Measurements from ENCODE around the gene TDRD5.
"Not testable (repeated sequence)": the region's sequence is repeated elsewhere in the genome, so short reads cannot be mapped to it uniquely, and the experiment has no call there.

The TDRD5 gene

GRCh38 chr1:179663810-179664209 is 72.2 kb downstream of the TDRD5 start:
- TF ChIP-seq, protein P1, sequence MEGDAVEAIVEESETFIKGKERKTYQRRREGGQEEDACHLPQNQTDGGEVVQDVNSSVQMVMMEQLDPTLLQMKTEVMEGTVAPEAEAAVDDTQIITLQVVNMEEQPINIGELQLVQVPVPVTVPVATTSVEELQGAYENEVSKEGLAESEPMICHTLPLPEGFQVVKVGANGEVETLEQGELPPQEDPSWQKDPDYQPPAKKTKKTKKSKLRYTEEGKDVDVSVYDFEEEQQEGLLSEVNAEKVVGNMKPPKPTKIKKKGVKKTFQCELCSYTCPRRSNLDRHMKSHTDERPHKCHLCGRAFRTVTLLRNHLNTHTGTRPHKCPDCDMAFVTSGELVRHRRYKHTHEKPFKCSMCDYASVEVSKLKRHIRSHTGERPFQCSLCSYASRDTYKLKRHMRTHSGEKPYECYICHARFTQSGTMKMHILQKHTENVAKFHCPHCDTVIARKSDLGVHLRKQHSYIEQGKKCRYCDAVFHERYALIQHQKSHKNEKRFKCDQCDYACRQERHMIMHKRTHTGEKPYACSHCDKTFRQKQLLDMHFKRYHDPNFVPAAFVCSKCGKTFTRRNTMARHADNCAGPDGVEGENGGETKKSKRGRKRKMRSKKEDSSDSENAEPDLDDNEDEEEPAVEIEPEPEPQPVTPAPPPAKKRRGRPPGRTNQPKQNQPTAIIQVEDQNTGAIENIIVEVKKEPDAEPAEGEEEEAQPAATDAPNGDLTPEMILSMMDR (conservative IDR thresholded peaks at IDR 0.05): no peak
- H3K27ac ChIP-seq: no peak overlapping the region

- TF ChIP-seq, protein P1 (conservative IDR thresholded peaks at IDR 0.05): no peak
- H3K27ac ChIP-seq: no peak overlapping the region
Measured at GRCh38 chr1:179677882-179678281, 86.2 kb downstream of the TDRD5 start.

- not testable (repeated sequence) for H3K27ac ChIP-seq
Measured at GRCh38 chr1:179694530-179694929, 102.9 kb downstream of the TDRD5 start.

GRCh38 chr1:179702946-179703539 is 111.4 kb downstream of the TDRD5 start:
- TF ChIP-seq, protein P1 (conservative IDR thresholded peaks at IDR 0.05): no peak
- H3K27ac ChIP-seq: no peak overlapping the region

DNA sequence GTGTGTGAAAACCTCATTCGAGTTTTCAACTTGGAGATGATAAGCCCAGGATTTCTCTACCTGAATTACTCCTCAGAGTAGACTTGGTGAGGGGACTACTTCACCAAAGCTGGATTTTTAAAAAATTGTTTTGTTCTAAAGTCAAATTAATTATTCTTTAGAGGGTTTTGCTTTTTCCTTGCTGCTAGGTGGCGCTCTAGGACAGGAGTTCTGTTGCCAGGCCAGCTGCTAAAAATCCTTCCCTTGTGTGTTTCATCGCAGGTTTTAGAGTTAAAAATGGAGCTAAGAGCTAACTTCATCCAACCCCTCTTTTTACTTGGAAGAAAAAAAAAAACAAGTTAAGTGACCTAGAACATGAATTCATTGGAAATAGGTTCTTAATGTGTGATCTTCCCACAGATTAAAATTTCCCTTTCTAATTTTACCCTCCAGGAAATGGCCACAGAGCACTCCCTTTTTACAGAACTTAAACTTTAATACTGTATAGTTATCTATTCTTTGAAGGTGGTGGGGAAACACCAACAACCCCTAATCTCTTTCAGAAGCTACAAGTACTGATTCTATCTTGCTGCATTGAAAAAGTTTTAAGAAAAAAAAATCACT is 114.8 kb downstream of the TDRD5 start:
- H3K27ac ChIP-seq: no peak overlapping the region
- TF ChIP-seq, protein P1 (conservative IDR thresholded peaks at IDR 0.05): peak; percentile 78

GRCh38 chr1:179707406-179707805 is 115.8 kb downstream of the TDRD5 start:
- TF ChIP-seq, protein P1 (conservative IDR thresholded peaks at IDR 0.05): no peak
- no peak overlapping the region for H3K27ac ChIP-seq

DNA sequence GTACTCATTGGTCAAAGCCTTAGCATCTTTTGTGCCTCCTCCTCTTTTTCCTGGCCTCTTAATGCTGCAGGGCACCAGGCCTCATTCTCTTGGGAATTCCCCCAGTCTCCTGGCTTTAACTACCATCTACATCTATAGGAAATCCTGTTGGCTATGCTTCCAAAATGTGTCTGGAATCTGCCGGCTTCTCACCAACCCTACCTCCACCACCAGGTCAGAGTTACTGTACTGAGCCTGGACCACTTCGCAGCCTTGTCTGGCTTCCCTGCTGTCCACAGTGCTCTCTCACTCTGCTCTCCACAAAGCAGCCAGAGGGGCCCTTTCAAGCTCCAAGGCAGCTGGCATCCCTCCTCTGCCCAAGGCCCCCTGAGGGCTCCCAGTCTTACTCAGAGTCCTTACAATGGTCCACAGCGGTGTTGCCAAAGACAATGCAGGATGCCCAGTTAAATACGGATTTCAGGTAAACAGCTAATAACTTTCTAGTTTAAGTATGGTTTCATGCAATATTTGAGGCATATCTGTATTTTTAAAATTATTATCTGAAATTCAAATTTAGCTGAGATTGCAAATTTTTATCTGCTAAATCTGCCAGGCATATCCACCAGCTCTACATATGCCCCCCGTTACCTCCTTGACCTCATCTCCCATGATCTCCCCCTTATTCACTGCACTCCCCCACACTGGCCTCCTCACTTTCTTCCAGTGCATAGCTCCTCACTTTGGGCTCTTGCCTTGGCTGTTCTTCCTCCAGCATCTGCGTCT is 117.0 kb downstream of the TDRD5 start:
- no peak overlapping the region for H3K27ac ChIP-seq
- TF ChIP-seq, protein P1 (conservative IDR thresholded peaks at IDR 0.05): no peak

Data from VCaP (cell line).